Measurements from ENCODE around the gene SLC7A8.

The SLC7A8 gene

DNA sequence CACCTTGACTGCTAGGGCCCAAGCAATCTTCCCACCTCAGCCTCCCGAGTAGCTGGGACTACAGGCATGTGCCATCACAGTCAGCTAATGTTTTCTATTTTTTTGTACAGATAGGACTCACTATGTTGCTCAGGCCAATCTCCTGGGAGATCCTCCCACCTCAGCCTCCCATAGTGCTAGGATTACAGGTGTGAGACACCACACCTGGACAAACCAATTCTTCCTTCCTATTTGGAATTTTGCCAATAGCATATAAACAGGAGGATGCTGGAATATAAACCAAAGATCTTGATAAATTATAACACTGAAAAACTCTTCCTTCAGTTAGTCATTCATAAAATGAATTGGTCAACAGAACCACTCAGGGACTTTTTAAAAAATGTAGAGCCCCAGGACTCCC lies 96.9 kb downstream of the SLC7A8 start:
- no peak overlapping the region for H3K4me3 ChIP-seq (replicated peaks; ENCODE audit: insufficient read depth, low read length)
- H3K27ac ChIP-seq (replicated peaks), result no peak overlapping the region
- no peak for DNase-seq (ENCODE audit: low read depth in 1 of 2, low spot score in 1 of 2)

DNA sequence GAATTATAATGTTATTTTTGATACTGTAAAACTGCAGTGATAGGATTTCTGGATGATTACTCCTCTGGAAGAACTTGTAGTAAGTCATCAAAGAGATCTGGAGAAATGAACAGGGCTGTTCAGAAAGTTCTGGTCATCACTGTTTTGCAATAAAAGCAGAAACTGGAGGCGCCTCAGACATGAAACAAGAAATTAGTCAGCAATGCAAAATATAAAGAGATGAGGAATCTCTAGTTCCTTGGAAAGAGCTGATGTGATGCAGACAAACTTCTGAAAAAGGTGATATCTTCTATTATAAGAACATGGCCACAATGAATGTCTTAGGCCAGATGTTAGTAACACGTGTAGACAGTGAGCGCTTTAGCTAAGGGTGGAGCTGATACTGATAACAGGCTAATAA lies 98.0 kb downstream of the SLC7A8 start:
- no peak for DNase-seq (ENCODE audit: low read depth in 1 of 2, low spot score in 1 of 2)
- Histone ChIP-seq H3K27ac (replicated peaks) (no peak overlapping the region), H3K27me3 (ENCODE audit: insufficient read depth, poor library complexity, severe bottlenecking) (no peaks in the 10 kb centered on the region), H3K4me3 (replicated peaks; ENCODE audit: insufficient read depth, low read length) (no peak overlapping the region)
- TF ChIP-seq SPI1 (IDR thresholded peaks at IDR 0.05; ENCODE audit: borderline replicate concordance, low read depth) (no peak), GABPA (IDR thresholded peaks at IDR 0.05; ENCODE audit: low read depth) (no peak), POLR2AphosphoS5 (IDR thresholded peaks at IDR 0.05; ENCODE audit: low read depth) (no peak)
- TF ChIP-seq, protein P1, sequence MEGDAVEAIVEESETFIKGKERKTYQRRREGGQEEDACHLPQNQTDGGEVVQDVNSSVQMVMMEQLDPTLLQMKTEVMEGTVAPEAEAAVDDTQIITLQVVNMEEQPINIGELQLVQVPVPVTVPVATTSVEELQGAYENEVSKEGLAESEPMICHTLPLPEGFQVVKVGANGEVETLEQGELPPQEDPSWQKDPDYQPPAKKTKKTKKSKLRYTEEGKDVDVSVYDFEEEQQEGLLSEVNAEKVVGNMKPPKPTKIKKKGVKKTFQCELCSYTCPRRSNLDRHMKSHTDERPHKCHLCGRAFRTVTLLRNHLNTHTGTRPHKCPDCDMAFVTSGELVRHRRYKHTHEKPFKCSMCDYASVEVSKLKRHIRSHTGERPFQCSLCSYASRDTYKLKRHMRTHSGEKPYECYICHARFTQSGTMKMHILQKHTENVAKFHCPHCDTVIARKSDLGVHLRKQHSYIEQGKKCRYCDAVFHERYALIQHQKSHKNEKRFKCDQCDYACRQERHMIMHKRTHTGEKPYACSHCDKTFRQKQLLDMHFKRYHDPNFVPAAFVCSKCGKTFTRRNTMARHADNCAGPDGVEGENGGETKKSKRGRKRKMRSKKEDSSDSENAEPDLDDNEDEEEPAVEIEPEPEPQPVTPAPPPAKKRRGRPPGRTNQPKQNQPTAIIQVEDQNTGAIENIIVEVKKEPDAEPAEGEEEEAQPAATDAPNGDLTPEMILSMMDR (IDR thresholded peaks at IDR 0.05; ENCODE audit: insufficient read depth, low read length), result no peak
- TF ChIP-seq, protein P2, sequence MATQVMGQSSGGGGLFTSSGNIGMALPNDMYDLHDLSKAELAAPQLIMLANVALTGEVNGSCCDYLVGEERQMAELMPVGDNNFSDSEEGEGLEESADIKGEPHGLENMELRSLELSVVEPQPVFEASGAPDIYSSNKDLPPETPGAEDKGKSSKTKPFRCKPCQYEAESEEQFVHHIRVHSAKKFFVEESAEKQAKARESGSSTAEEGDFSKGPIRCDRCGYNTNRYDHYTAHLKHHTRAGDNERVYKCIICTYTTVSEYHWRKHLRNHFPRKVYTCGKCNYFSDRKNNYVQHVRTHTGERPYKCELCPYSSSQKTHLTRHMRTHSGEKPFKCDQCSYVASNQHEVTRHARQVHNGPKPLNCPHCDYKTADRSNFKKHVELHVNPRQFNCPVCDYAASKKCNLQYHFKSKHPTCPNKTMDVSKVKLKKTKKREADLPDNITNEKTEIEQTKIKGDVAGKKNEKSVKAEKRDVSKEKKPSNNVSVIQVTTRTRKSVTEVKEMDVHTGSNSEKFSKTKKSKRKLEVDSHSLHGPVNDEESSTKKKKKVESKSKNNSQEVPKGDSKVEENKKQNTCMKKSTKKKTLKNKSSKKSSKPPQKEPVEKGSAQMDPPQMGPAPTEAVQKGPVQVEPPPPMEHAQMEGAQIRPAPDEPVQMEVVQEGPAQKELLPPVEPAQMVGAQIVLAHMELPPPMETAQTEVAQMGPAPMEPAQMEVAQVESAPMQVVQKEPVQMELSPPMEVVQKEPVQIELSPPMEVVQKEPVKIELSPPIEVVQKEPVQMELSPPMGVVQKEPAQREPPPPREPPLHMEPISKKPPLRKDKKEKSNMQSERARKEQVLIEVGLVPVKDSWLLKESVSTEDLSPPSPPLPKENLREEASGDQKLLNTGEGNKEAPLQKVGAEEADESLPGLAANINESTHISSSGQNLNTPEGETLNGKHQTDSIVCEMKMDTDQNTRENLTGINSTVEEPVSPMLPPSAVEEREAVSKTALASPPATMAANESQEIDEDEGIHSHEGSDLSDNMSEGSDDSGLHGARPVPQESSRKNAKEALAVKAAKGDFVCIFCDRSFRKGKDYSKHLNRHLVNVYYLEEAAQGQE (IDR thresholded peaks at IDR 0.05; ENCODE audit: insufficient replicate concordance, low read depth), result no peak

More for the DNA sequence above, 96.9 kb downstream of the SLC7A8 start:
- no peak for TF ChIP-seq GABPA (IDR thresholded peaks at IDR 0.05; ENCODE audit: low read depth)
- TF ChIP-seq, protein P1 (IDR thresholded peaks at IDR 0.05; ENCODE audit: insufficient read depth, low read length), result no peak
- H3K27me3 ChIP-seq (ENCODE audit: insufficient read depth, poor library complexity, severe bottlenecking), result no peaks in the 10 kb centered on the region

DNA sequence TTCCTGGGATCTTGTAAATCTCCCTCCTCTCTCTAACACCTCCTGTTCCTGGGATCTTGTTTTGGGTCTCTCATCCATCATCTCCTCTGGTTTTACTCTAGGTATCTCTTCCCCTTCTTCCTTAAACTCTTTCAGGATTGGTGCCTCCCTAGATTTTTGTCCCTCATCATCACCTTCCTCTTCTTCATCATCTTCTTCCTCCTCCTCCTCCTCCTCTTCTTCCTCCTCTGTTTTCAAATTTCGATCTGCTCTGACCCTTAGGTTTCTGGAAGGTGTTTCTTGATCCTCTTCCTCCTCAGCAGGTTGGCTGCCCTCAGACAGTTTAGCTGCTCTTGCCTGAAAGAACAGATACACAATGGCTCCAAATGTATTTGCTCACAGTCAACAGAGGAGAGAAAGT lies 103.0 kb downstream of the SLC7A8 start:
- H3K4me3 ChIP-seq (replicated peaks; ENCODE audit: insufficient read depth, low read length), result no peak overlapping the region
- TF ChIP-seq, protein P1 (IDR thresholded peaks at IDR 0.05; ENCODE audit: insufficient read depth, low read length), result no peak
- TF ChIP-seq GABPA (IDR thresholded peaks at IDR 0.05; ENCODE audit: low read depth) (no peak), SPI1 (IDR thresholded peaks at IDR 0.05; ENCODE audit: borderline replicate concordance, low read depth) (no peak), POLR2AphosphoS5 (IDR thresholded peaks at IDR 0.05; ENCODE audit: low read depth) (no peak)
- TF ChIP-seq, protein P2 (IDR thresholded peaks at IDR 0.05; ENCODE audit: insufficient replicate concordance, low read depth), result no peak
- no peak overlapping the region for H3K27ac ChIP-seq (replicated peaks)
- no peaks in the 10 kb centered on the region for H3K27me3 ChIP-seq (ENCODE audit: insufficient read depth, poor library complexity, severe bottlenecking)
- no peak for DNase-seq (ENCODE audit: low read depth in 1 of 2, low spot score in 1 of 2)

DNA sequence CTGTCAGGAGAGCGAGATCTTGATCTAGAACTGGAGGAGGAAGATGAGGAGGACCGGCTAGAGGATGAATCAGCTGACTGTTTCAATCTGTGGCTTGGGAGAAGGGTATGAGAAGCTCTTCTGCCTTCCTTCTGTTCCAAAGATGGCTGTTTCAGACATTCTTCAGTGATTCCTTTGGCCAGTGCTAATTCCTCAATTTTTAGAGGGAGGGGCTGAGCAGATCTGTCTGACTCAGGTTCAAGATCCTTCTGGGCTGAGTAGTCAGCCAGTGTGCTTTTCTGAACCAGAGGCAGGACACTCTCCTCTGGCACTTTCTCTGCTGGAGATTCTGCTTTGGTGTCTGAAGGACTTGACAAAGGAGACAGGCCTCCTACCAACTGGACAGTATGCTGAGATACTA lies 103.7 kb downstream of the SLC7A8 start:
- Histone ChIP-seq H3K4me3 (replicated peaks; ENCODE audit: insufficient read depth, low read length) (no peak overlapping the region), H3K27ac (replicated peaks) (no peak overlapping the region), H3K27me3 (ENCODE audit: insufficient read depth, poor library complexity, severe bottlenecking) (no peaks in the 10 kb centered on the region)
- TF ChIP-seq, protein P1 (IDR thresholded peaks at IDR 0.05; ENCODE audit: insufficient read depth, low read length), result no peak
- TF ChIP-seq GABPA (IDR thresholded peaks at IDR 0.05; ENCODE audit: low read depth) (no peak), SPI1 (IDR thresholded peaks at IDR 0.05; ENCODE audit: borderline replicate concordance, low read depth) (no peak), POLR2AphosphoS5 (IDR thresholded peaks at IDR 0.05; ENCODE audit: low read depth) (no peak)
- TF ChIP-seq, protein P2 (IDR thresholded peaks at IDR 0.05; ENCODE audit: insufficient replicate concordance, low read depth), result no peak
- DNase-seq (ENCODE audit: low read depth in 1 of 2, low spot score in 1 of 2), result no peak
